Suppressor macrophage treated with lipopolysaccharide for 1 hour (primary cell): ENCODE data around the gene GTF2IRD1.
"Not testable (repeated sequence)": the region's sequence is repeated elsewhere in the genome, so short reads cannot be mapped to it uniquely, and the experiment has no call there.

Experiments
- DNase-seq, 3 donors: peaks; one replicate each; pipeline ENCODE4 v3.0.0-alpha.2; 2020 to 2022

GTF2IRD1 gene

GRCh38 chr7:74430409-74430808, 23.3 kb upstream of the GTF2IRD1 start:
- DNase-seq, result not testable (repeated sequence)

- DNase-seq, result no peak
Observed at GRCh38 chr7:74430961-74431466, 22.7 kb upstream of the GTF2IRD1 start.

GRCh38 chr7:74437291-74437571, 16.5 kb upstream of the GTF2IRD1 start:
- DNase-seq, result not testable (repeated sequence)

- no peak for DNase-seq
Observed at GRCh38 chr7:74438327-74438726, 15.4 kb upstream of the GTF2IRD1 start.

- DNase-seq, result no peak
Observed at GRCh38 chr7:74439541-74439940, 14.2 kb upstream of the GTF2IRD1 start.

- DNase-seq, result peak in 1 of 3 donors; percentile 15
Observed at GRCh38 chr7:74440143-74440542, 13.6 kb upstream of the GTF2IRD1 start.

- no peak for DNase-seq
Observed at GRCh38 chr7:74441801-74442200, 11.9 kb upstream of the GTF2IRD1 start.

- DNase-seq, result no peak
Observed at GRCh38 chr7:74443543-74444247, 10.0 kb upstream of the GTF2IRD1 start.

- no peak for DNase-seq
Observed at GRCh38 chr7:74449144-74449543, 4.6 kb upstream of the GTF2IRD1 start.

GRCh38 chr7:74449809-74450397, 3.8 kb upstream of the GTF2IRD1 start:
- peak; percentile 81 to 85 (median 83) for DNase-seq

- peak in 2 of 3 donors; percentile 18 to 25 for DNase-seq
Observed at GRCh38 chr7:74452748-74453321, 871 bp upstream of the GTF2IRD1 start.

GRCh38 chr7:74454021-74454924, 567 bp downstream of the GTF2IRD1 start:
- DNase-seq, result peak; percentile 25 to 59 (median 28)

GRCh38 chr7:74454925-74455288, 1.2 kb downstream of the GTF2IRD1 start:
- DNase-seq, result no peak

- no peak for DNase-seq
Observed at GRCh38 chr7:74455291-74455804, 1.6 kb downstream of the GTF2IRD1 start.

- DNase-seq, result no peak
Observed at GRCh38 chr7:74455928-74456327, 2.2 kb downstream of the GTF2IRD1 start.

- no peak for DNase-seq
Observed at GRCh38 chr7:74457007-74457406, 3.3 kb downstream of the GTF2IRD1 start.

- no peak for DNase-seq
Observed at GRCh38 chr7:74461970-74462706, 8.4 kb downstream of the GTF2IRD1 start.

- DNase-seq, result no peak
Observed at GRCh38 chr7:74462707-74463100, 9.0 kb downstream of the GTF2IRD1 start.

GRCh38 chr7:74464931-74465886, 11.5 kb downstream of the GTF2IRD1 start:
- DNase-seq, result no peak

- DNase-seq, result no peak
Observed at GRCh38 chr7:74466196-74466813, 12.6 kb downstream of the GTF2IRD1 start.

- DNase-seq, result no peak
Observed at GRCh38 chr7:74467876-74468275, 14.2 kb downstream of the GTF2IRD1 start.
